Gastrocnemius medialis (tissue), 4 donors: Measurements from ENCODE around the gene HECA.

Experiments
- POLR2A ChIP-seq, 2 donors: fragments of 450-650 bp; IDR thresholded peaks; one replicate each; pipeline ENCODE4 v1.6.1; 2017; ENCODE audit warnings: antibody characterized with exemption in 2 of 2, mild to moderate bottlenecking in 2 of 2, moderate library complexity in 2 of 2
- TF ChIP-seq, protein P1 (sequence below), 5 experiments: fragments of 450-650 bp in 3 of 5; fragments of 200-600 bp in 2 of 5; sonication (generic) in 2 of 5; IDR thresholded peaks in 4 of 5; conservative IDR thresholded peaks in 1 of 5; 1 replicate in 4 of 5; 2 replicates in 1 of 5; pipeline ENCODE4 v1.5.1; 2016 to 2019; ENCODE audit warnings: antibody characterized with exemption in 5 of 5, mild to moderate bottlenecking in 3 of 5, moderate library complexity in 3 of 5

DNA sequence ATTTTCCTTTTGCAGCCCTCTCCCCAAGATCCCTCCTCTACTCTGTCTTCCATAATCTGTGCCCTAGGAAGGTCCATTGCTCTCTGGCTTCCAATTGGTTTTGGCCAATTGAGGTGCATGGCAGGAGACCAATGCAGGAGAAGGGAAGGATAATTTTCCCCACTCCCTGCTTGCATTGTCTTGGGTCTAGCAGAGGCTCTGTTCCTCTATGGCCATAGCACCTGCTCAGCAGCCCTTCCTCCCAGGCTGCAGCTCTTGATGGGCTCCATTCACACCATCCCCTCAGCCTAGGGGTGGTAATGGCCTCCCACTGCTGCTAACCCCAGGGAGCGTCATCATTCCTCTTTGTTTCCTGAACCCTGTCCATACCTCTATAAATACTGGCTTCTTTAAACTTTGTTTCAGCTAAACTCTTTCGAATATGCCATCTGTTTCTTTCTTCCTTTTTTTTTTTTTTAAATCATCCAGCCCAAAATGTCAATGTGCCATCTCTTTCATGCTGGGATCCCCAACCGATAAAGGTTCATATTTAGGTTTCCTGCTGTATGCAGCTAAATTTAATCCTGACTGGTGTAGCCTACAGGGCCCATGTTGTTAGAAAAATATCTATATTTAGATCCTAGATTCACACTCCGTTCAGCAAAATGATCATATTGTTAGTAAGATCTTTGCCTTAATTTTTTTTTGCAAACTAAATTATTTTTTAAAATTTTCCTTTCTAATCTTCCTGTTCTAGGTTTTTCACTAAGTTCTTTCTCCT lies 63.8 kb downstream of the HECA start:
- TF ChIP-seq, protein P1, sequence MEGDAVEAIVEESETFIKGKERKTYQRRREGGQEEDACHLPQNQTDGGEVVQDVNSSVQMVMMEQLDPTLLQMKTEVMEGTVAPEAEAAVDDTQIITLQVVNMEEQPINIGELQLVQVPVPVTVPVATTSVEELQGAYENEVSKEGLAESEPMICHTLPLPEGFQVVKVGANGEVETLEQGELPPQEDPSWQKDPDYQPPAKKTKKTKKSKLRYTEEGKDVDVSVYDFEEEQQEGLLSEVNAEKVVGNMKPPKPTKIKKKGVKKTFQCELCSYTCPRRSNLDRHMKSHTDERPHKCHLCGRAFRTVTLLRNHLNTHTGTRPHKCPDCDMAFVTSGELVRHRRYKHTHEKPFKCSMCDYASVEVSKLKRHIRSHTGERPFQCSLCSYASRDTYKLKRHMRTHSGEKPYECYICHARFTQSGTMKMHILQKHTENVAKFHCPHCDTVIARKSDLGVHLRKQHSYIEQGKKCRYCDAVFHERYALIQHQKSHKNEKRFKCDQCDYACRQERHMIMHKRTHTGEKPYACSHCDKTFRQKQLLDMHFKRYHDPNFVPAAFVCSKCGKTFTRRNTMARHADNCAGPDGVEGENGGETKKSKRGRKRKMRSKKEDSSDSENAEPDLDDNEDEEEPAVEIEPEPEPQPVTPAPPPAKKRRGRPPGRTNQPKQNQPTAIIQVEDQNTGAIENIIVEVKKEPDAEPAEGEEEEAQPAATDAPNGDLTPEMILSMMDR (IDR thresholded peaks at IDR 0.05 in 4 of 5, conservative IDR thresholded peaks at IDR 0.05 in 1 of 5), result no peak
- no peak for TF ChIP-seq POLR2A (IDR thresholded peaks at IDR 0.05)
